ENCODE measurements around the gene CPNE9. TPM values are rescaled to one million over a fixed set of nuclear protein-coding genes. Genes with fewer than 3 reads are reported as not detected.

The CPNE9 gene
- total RNA-seq, 1 donor from 2014 or later = 0.20 TPM

DNA sequence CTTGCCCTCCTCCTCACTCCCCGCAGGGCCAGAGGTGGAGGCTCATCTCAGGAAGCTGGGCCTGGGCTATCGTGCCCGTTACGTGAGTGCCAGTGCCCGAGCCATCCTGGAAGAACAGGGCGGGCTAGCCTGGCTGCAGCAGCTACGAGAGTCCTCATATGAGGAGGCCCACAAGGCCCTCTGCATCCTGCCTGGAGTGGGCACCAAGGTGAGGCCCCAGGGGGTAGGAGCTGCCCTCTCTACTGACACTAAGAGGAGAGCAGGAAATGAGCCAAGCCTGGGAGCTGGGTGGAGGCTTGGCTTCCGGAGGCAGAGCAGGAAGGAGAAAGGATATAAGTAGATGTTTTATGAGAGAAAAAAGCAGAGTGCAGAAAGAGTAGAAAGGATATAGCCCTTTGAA lies 51.0 kb downstream of the CPNE9 start:
- Histone ChIP-seq H3K4me1 (ENCODE audit: insufficient read depth, low read length) (peaks cover 12% of the 10 kb centered on the region), H2AFZ (ENCODE audit: low read depth, low read length) (no peak overlapping the region), H3K4me3 (ENCODE audit: insufficient read depth, low read depth, low read length) (no peak overlapping the region), H3K27ac (ENCODE audit: low read depth, low read length) (no peak overlapping the region), H3K79me2 (ENCODE audit: insufficient read depth, low read length) (peaks cover 20% of the 10 kb centered on the region), H3K36me3 (ENCODE audit: insufficient read depth, low read length) (peaks cover 6% of the 10 kb centered on the region), H3K27me3 (ENCODE audit: insufficient read depth, low read length) (no peaks in the 10 kb centered on the region), H3K4me2 (ENCODE audit: low read length) (peak overlapping the region; percentile 4), H4K20me1 (ENCODE audit: insufficient read depth, low read length) (no peaks in the 10 kb centered on the region), H3K9ac (ENCODE audit: low read length) (no peak overlapping the region), H3K9me3 (ENCODE audit: insufficient read depth, low read depth, low read length) (no peaks in the 10 kb centered on the region)
- Mint-ChIP-seq H3K27ac (ENCODE audit: unreplicated experiment) (no peak overlapping the region), H3K4me1 (ENCODE audit: low read depth, unreplicated experiment) (peaks cover 13% of the 10 kb centered on the region), H3K9me3 (ENCODE audit: unreplicated experiment) (no peaks in the 10 kb centered on the region), H3K36me3 (ENCODE audit: low read depth, unreplicated experiment) (peaks cover 25% of the 10 kb centered on the region), H3K4me3 (ENCODE audit: unreplicated experiment) (no peak overlapping the region), H3K27me3 (ENCODE audit: low read depth, unreplicated experiment) (no peaks in the 10 kb centered on the region)
- DNase-seq (ENCODE audit: low read depth) = no peak
- TF ChIP-seq, protein P1, sequence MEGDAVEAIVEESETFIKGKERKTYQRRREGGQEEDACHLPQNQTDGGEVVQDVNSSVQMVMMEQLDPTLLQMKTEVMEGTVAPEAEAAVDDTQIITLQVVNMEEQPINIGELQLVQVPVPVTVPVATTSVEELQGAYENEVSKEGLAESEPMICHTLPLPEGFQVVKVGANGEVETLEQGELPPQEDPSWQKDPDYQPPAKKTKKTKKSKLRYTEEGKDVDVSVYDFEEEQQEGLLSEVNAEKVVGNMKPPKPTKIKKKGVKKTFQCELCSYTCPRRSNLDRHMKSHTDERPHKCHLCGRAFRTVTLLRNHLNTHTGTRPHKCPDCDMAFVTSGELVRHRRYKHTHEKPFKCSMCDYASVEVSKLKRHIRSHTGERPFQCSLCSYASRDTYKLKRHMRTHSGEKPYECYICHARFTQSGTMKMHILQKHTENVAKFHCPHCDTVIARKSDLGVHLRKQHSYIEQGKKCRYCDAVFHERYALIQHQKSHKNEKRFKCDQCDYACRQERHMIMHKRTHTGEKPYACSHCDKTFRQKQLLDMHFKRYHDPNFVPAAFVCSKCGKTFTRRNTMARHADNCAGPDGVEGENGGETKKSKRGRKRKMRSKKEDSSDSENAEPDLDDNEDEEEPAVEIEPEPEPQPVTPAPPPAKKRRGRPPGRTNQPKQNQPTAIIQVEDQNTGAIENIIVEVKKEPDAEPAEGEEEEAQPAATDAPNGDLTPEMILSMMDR (IDR thresholded peaks at IDR 0.05; ENCODE audit: insufficient read depth, low read depth, low read length) = no peak
- TF ChIP-seq EZH2 (IDR thresholded peaks at IDR 0.05; ENCODE audit: insufficient read depth, low read length) = no peak
- FAIRE-seq = no peak

- H3K27me3 Mint-ChIP-seq (ENCODE audit: low read depth, unreplicated experiment) = no peaks in the 10 kb centered on the region
- peaks cover 35% of the 10 kb centered on the region for H3K36me3 Mint-ChIP-seq (ENCODE audit: low read depth, unreplicated experiment)
- no peaks in the 10 kb centered on the region for H3K9me3 Mint-ChIP-seq (ENCODE audit: unreplicated experiment)
- H4K20me1 ChIP-seq (ENCODE audit: insufficient read depth, low read length) = no peaks in the 10 kb centered on the region
- no peak overlapping the region for H3K27ac Mint-ChIP-seq (ENCODE audit: unreplicated experiment)
- FAIRE-seq = no peak
- H3K4me1 ChIP-seq (ENCODE audit: insufficient read depth, low read length) = peaks cover 3% of the 10 kb centered on the region
- no peak overlapping the region for H3K4me3 ChIP-seq (ENCODE audit: insufficient read depth, low read depth, low read length)
- H3K4me1 Mint-ChIP-seq (ENCODE audit: low read depth, unreplicated experiment) = peaks cover 6% of the 10 kb centered on the region
- H3K9ac ChIP-seq (ENCODE audit: low read length) = no peak overlapping the region
- no peak for DNase-seq (ENCODE audit: low read depth)
- no peak overlapping the region for H3K4me3 Mint-ChIP-seq (ENCODE audit: unreplicated experiment)
- H3K4me2 ChIP-seq (ENCODE audit: low read length) = no peak overlapping the region
- no peak overlapping the region for H3K27ac ChIP-seq (ENCODE audit: low read depth, low read length)
- TF ChIP-seq EZH2 (IDR thresholded peaks at IDR 0.05; ENCODE audit: insufficient read depth, low read length) = no peak
- TF ChIP-seq, protein P1 (IDR thresholded peaks at IDR 0.05; ENCODE audit: insufficient read depth, low read depth, low read length) = no peak
- no peaks in the 10 kb centered on the region for H3K9me3 ChIP-seq (ENCODE audit: insufficient read depth, low read depth, low read length)
- peaks cover 6% of the 10 kb centered on the region for H3K36me3 ChIP-seq (ENCODE audit: insufficient read depth, low read length)
- no peak overlapping the region for H2AFZ ChIP-seq (ENCODE audit: low read depth, low read length)
- H3K27me3 ChIP-seq (ENCODE audit: insufficient read depth, low read length) = no peaks in the 10 kb centered on the region
- H3K79me2 ChIP-seq (ENCODE audit: insufficient read depth, low read length) = no peaks in the 10 kb centered on the region
Measured at GRCh38 chr3:9757427-9757826, 53.8 kb downstream of the CPNE9 start.

DNA sequence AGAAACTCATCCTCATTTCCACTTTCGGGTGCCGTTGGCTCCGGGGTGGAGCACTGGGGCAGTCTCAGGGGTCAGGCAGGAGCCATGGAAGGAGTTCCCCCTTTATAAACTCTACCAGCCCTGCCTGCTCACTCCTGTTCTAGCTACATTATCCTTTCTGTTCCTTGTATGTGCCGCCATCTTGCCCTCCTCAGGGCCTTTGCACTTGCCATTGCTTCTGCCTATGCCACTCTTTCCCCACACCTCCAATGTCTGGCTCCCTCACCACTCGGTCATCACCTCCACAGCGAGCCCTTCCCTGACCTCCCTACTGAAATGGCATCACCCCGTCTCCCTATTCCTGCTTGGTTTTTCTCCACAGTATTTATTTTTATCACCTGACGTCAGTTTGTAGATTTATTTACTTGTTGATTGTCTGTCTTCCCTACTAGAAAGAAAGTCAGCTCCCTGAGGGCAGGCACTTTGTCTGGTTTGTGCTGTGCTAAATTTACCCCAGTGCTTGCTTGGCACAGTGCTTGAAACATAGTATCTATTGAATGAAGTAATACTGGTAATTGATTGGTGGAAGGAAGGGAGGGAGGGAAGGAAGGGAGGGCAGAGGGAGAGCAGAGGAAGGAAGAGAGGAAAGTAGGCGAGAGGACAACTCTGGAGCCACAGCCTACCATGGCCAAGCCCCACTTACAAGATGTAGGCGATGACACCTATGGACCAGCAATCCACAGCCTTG lies 57.3 kb downstream of the CPNE9 start:
- Histone ChIP-seq H3K27ac (ENCODE audit: low read depth, low read length) (no peak overlapping the region), H3K79me2 (ENCODE audit: insufficient read depth, low read length) (no peaks in the 10 kb centered on the region), H3K36me3 (ENCODE audit: insufficient read depth, low read length) (peaks cover 6% of the 10 kb centered on the region), H3K27me3 (ENCODE audit: insufficient read depth, low read length) (no peaks in the 10 kb centered on the region), H3K4me1 (ENCODE audit: insufficient read depth, low read length) (no peaks in the 10 kb centered on the region), H3K9me3 (ENCODE audit: insufficient read depth, low read depth, low read length) (no peaks in the 10 kb centered on the region), H4K20me1 (ENCODE audit: insufficient read depth, low read length) (no peaks in the 10 kb centered on the region), H3K9ac (ENCODE audit: low read length) (no peak overlapping the region), H3K4me2 (ENCODE audit: low read length) (no peak overlapping the region), H2AFZ (ENCODE audit: low read depth, low read length) (no peak overlapping the region), H3K4me3 (ENCODE audit: insufficient read depth, low read depth, low read length) (no peak overlapping the region)
- DNase-seq (ENCODE audit: low read depth) = no peak
- no peak for FAIRE-seq
- Mint-ChIP-seq H3K27me3 (ENCODE audit: low read depth, unreplicated experiment) (no peaks in the 10 kb centered on the region), H3K9me3 (ENCODE audit: unreplicated experiment) (no peaks in the 10 kb centered on the region), H3K27ac (ENCODE audit: unreplicated experiment) (no peak overlapping the region), H3K4me3 (ENCODE audit: unreplicated experiment) (no peak overlapping the region), H3K4me1 (ENCODE audit: low read depth, unreplicated experiment) (no peaks in the 10 kb centered on the region), H3K36me3 (ENCODE audit: low read depth, unreplicated experiment) (peaks cover 36% of the 10 kb centered on the region)
- TF ChIP-seq, protein P1 (IDR thresholded peaks at IDR 0.05; ENCODE audit: insufficient read depth, low read depth, low read length) = no peak
- TF ChIP-seq EZH2 (IDR thresholded peaks at IDR 0.05; ENCODE audit: insufficient read depth, low read length) = no peak
